ENCODE measurements around the gene PHC2. TPM values are rescaled to one million over a fixed set of nuclear protein-coding genes. Genes with fewer than 3 reads are reported as not detected.

Gene PHC2
- total and polyA plus RNA-seq, 9 donors: 53.1 to 77.9 (median 69.4) TPM

GRCh38 chr1:33392206-33392605 is 38.7 kb downstream of the PHC2 start:
- peaks cover 34% of the 10 kb centered on the region for H3K4me1 ChIP-seq (ENCODE audit: control insufficient read depth, insufficient read depth, low read length)
- 76% methylated on average over 8 of the region's 8 CpGs for WGBS (ENCODE audit: insufficient coverage)
- no peaks in the 10 kb centered on the region for H3K36me3 ChIP-seq (ENCODE audit: control insufficient read depth, insufficient read depth, low read length)
- H3K4me3 ChIP-seq (ENCODE audit: low read length): no peak overlapping the region
- DNase-seq: no peak
- no peak overlapping the region for H3K27ac ChIP-seq (ENCODE audit: low read length)
- no peaks in the 10 kb centered on the region for H3K27me3 ChIP-seq (ENCODE audit: control insufficient read depth, insufficient read depth, low read length)
- no peaks in the 10 kb centered on the region for H3K9me3 ChIP-seq (replicated peaks; ENCODE audit: control insufficient read depth, low read depth, low read length)

- H3K36me3 ChIP-seq (ENCODE audit: control insufficient read depth, insufficient read depth, low read length): no peaks in the 10 kb centered on the region
- no peaks in the 10 kb centered on the region for H3K9me3 ChIP-seq (replicated peaks; ENCODE audit: control insufficient read depth, low read depth, low read length)
- no peak overlapping the region for H3K4me3 ChIP-seq (ENCODE audit: low read length)
- no peaks in the 10 kb centered on the region for H3K27me3 ChIP-seq (ENCODE audit: control insufficient read depth, insufficient read depth, low read length)
- peaks cover 34% of the 10 kb centered on the region for H3K4me1 ChIP-seq (ENCODE audit: control insufficient read depth, insufficient read depth, low read length)
- no peak overlapping the region for H3K27ac ChIP-seq (ENCODE audit: low read length)
- 52% methylated on average over 4 of the region's 8 CpGs for WGBS (ENCODE audit: insufficient coverage)
- DNase-seq: no peak
These were observed 39.4 kb downstream of the PHC2 start for GRCh38 chr1:33391343-33392078.

GRCh38 chr1:33390542-33390941 is 40.4 kb downstream of the PHC2 start:
- WGBS (ENCODE audit: insufficient coverage): no CpG with 5 or more reads among the region's 2 CpGs
- Histone ChIP-seq H3K4me1 (ENCODE audit: control insufficient read depth, insufficient read depth, low read length) (peaks cover 34% of the 10 kb centered on the region), H3K4me3 (ENCODE audit: low read length) (no peak overlapping the region)

GRCh38 chr1:33388805-33389771 is 41.8 kb downstream of the PHC2 start:
- 6% methylated on average over 1 of the region's 9 CpGs for WGBS (ENCODE audit: insufficient coverage)
- no peaks in the 10 kb centered on the region for H3K27me3 ChIP-seq (ENCODE audit: control insufficient read depth, insufficient read depth, low read length)
- H3K4me1 ChIP-seq (ENCODE audit: control insufficient read depth, insufficient read depth, low read length): peaks cover 44% of the 10 kb centered on the region
- H3K36me3 ChIP-seq (ENCODE audit: control insufficient read depth, insufficient read depth, low read length): no peaks in the 10 kb centered on the region
- peak overlapping the region; percentile 82 for H3K27ac ChIP-seq (ENCODE audit: low read length)
- peak; percentile 90 for DNase-seq
- no peak overlapping the region for H3K4me3 ChIP-seq (ENCODE audit: low read length)
- H3K9me3 ChIP-seq (replicated peaks; ENCODE audit: control insufficient read depth, low read depth, low read length): no peaks in the 10 kb centered on the region

More at GRCh38 chr1:33390542-33390941, 40.4 kb downstream of the PHC2 start:
- H3K36me3 ChIP-seq (ENCODE audit: control insufficient read depth, insufficient read depth, low read length): no peaks in the 10 kb centered on the region
- no peak overlapping the region for H3K27ac ChIP-seq (ENCODE audit: low read length)
- H3K9me3 ChIP-seq (replicated peaks; ENCODE audit: control insufficient read depth, low read depth, low read length): no peaks in the 10 kb centered on the region
- H3K27me3 ChIP-seq (ENCODE audit: control insufficient read depth, insufficient read depth, low read length): no peaks in the 10 kb centered on the region
- DNase-seq: no peak

- Histone ChIP-seq H3K27me3 (ENCODE audit: control insufficient read depth, insufficient read depth, low read length) (no peaks in the 10 kb centered on the region), H3K9me3 (replicated peaks; ENCODE audit: control insufficient read depth, low read depth, low read length) (no peaks in the 10 kb centered on the region), H3K4me3 (ENCODE audit: low read length) (no peak overlapping the region), H3K27ac (ENCODE audit: low read length) (no peak overlapping the region), H3K4me1 (ENCODE audit: control insufficient read depth, insufficient read depth, low read length) (peaks cover 50% of the 10 kb centered on the region), H3K36me3 (ENCODE audit: control insufficient read depth, insufficient read depth, low read length) (no peaks in the 10 kb centered on the region)
- WGBS (ENCODE audit: insufficient coverage): 74% methylated on average over 3 of the region's 5 CpGs
- no peak for DNase-seq
These were observed 43.3 kb downstream of the PHC2 start for GRCh38 chr1:33387625-33388024.

- H3K36me3 ChIP-seq (ENCODE audit: control insufficient read depth, insufficient read depth, low read length): no peaks in the 10 kb centered on the region
- peaks cover 47% of the 10 kb centered on the region for H3K4me1 ChIP-seq (ENCODE audit: control insufficient read depth, insufficient read depth, low read length)
- H3K4me3 ChIP-seq (ENCODE audit: low read length): no peak overlapping the region
- no CpG with 5 or more reads among the region's 6 CpGs for WGBS (ENCODE audit: insufficient coverage)
- H3K9me3 ChIP-seq (replicated peaks; ENCODE audit: control insufficient read depth, low read depth, low read length): no peaks in the 10 kb centered on the region
- no peak overlapping the region for H3K27ac ChIP-seq (ENCODE audit: low read length)
- no peak for DNase-seq
- no peaks in the 10 kb centered on the region for H3K27me3 ChIP-seq (ENCODE audit: control insufficient read depth, insufficient read depth, low read length)
These were observed 45.6 kb downstream of the PHC2 start for GRCh38 chr1:33385251-33385650.

GRCh38 chr1:33384040-33384812 is 46.7 kb downstream of the PHC2 start:
- Histone ChIP-seq H3K27ac (ENCODE audit: low read length) (peak overlapping the region; percentile 91), H3K4me1 (ENCODE audit: control insufficient read depth, insufficient read depth, low read length) (peaks cover 45% of the 10 kb centered on the region), H3K4me3 (ENCODE audit: low read length) (no peak overlapping the region), H3K36me3 (ENCODE audit: control insufficient read depth, insufficient read depth, low read length) (no peaks in the 10 kb centered on the region), H3K27me3 (ENCODE audit: control insufficient read depth, insufficient read depth, low read length) (no peaks in the 10 kb centered on the region), H3K9me3 (replicated peaks; ENCODE audit: control insufficient read depth, low read depth, low read length) (no peaks in the 10 kb centered on the region)
- 36% methylated on average over 5 of the region's 7 CpGs for WGBS (ENCODE audit: insufficient coverage)
- peak; percentile 72 for DNase-seq

GRCh38 chr1:33383489-33383888 is 47.4 kb downstream of the PHC2 start:
- no peak for DNase-seq
- Histone ChIP-seq H3K36me3 (ENCODE audit: control insufficient read depth, insufficient read depth, low read length) (no peaks in the 10 kb centered on the region), H3K27ac (ENCODE audit: low read length) (peak overlapping the region; percentile 91), H3K9me3 (replicated peaks; ENCODE audit: control insufficient read depth, low read depth, low read length) (no peaks in the 10 kb centered on the region), H3K27me3 (ENCODE audit: control insufficient read depth, insufficient read depth, low read length) (no peaks in the 10 kb centered on the region), H3K4me3 (ENCODE audit: low read length) (no peak overlapping the region), H3K4me1 (ENCODE audit: control insufficient read depth, insufficient read depth, low read length) (peaks cover 38% of the 10 kb centered on the region)
- 28% methylated on average over 3 of the region's 4 CpGs for WGBS (ENCODE audit: insufficient coverage)

- peak overlapping the region; percentile 91 for H3K27ac ChIP-seq (ENCODE audit: low read length)
- peak; percentile 90 for DNase-seq
These were observed 48.1 kb downstream of the PHC2 start for GRCh38 chr1:33382661-33383415.

More at GRCh38 chr1:33382661-33383415, 48.1 kb downstream of the PHC2 start:
- no peak overlapping the region for H3K4me3 ChIP-seq (ENCODE audit: low read length)
- WGBS (ENCODE audit: insufficient coverage): 63% methylated on average over 2 of the region's 9 CpGs
- peaks cover 37% of the 10 kb centered on the region for H3K4me1 ChIP-seq (ENCODE audit: control insufficient read depth, insufficient read depth, low read length)
- no peaks in the 10 kb centered on the region for H3K27me3 ChIP-seq (ENCODE audit: control insufficient read depth, insufficient read depth, low read length)
- no peaks in the 10 kb centered on the region for H3K9me3 ChIP-seq (replicated peaks; ENCODE audit: control insufficient read depth, low read depth, low read length)
- H3K36me3 ChIP-seq (ENCODE audit: control insufficient read depth, insufficient read depth, low read length): no peaks in the 10 kb centered on the region
